SK-N-SH treated with all-trans-retinoic acid at 6 μM for 48 hours (cell line): Measurements from ENCODE around the gene SCFD2.
"Not testable (repeated sequence)": the region's sequence is repeated elsewhere in the genome, so short reads cannot be mapped to it uniquely, and the experiment has no call there.

ENCODE experiments used
- ATAC-seq: fragments of 200-7000 bp; cut with Tn5 transposase; 3 replicates; pipeline ENCODE4 v1.9.1; 2020; ENCODE audit warnings: mild to moderate bottlenecking, moderate library complexity
- ARNTL ChIP-seq: fragments of 450-650 bp; formaldehyde crosslinking; IDR thresholded peaks from 2 replicates; pipeline ENCODE4 v1.5.0; 2020; ENCODE audit warnings: low read depth, mild to moderate bottlenecking, moderate library complexity, borderline replicate concordance
- BACH2 ChIP-seq: fragments of 250-450 bp; sonication (Bioruptor Pico); IDR thresholded peaks from 2 replicates; pipeline ENCODE4 v1.9.0; 2021; ENCODE audit warnings: mild to moderate bottlenecking, borderline replicate concordance
- CSDC2 ChIP-seq: fragments of 250-450 bp; sonication (Bioruptor Pico); IDR thresholded peaks from 2 replicates; pipeline ENCODE4 v1.5.0; 2020; ENCODE audit warnings: mild to moderate bottlenecking, moderate library complexity
- ESRRG ChIP-seq: fragments of 250-450 bp; sonication (Bioruptor Pico); IDR thresholded peaks from 2 replicates; pipeline ENCODE4 v1.6.1; 2021; ENCODE audit warnings: mild to moderate bottlenecking
- ISL1 ChIP-seq: fragments of 250-450 bp; sonication (Bioruptor Pico); IDR thresholded peaks from 2 replicates; pipeline ENCODE4 v2.1.2; 2022; ENCODE audit warnings: mild to moderate bottlenecking, moderate library complexity
- PPARA ChIP-seq: fragments of 250-450 bp; sonication (Bioruptor Pico); IDR thresholded peaks from 2 replicates; pipeline ENCODE4 v1.5.0; 2020; ENCODE audit warnings: mild to moderate bottlenecking, borderline replicate concordance
- RARB ChIP-seq: fragments of 250-450 bp; sonication (Bioruptor Pico); IDR thresholded peaks from 2 replicates; pipeline ENCODE4 v1.8.0; 2021; ENCODE audit warnings: mild to moderate bottlenecking, moderate library complexity
- SNAI2 ChIP-seq: fragments of 250-450 bp; sonication (Bioruptor Pico); IDR thresholded peaks from 2 replicates; pipeline ENCODE4 v1.5.0; 2020; ENCODE audit warnings: mild to moderate bottlenecking, moderate library complexity
- TCF4 ChIP-seq: fragments of 250-450 bp; sonication (Bioruptor Pico); IDR thresholded peaks from 2 replicates; pipeline ENCODE4 v1.8.0; 2021; ENCODE audit warnings: mild to moderate bottlenecking, moderate library complexity, borderline replicate concordance
- TOX ChIP-seq: fragments of 250-450 bp; sonication (Bioruptor Pico); IDR thresholded peaks from 2 replicates; pipeline ENCODE4 v1.8.0; 2021; ENCODE audit warnings: mild to moderate bottlenecking, moderate library complexity, borderline replicate concordance
- ZC3H10 ChIP-seq: fragments of 250-450 bp; sonication (Bioruptor Pico); IDR thresholded peaks from 2 replicates; pipeline ENCODE4 v1.5.1; 2021; ENCODE audit warnings: mild to moderate bottlenecking, moderate library complexity
- ZFP30 ChIP-seq: fragments of 450-650 bp; formaldehyde crosslinking; IDR thresholded peaks from 2 replicates; pipeline ENCODE4 v1.5.0; 2022; ENCODE audit warnings: mild to moderate bottlenecking, moderate library complexity
- ZNF565 ChIP-seq: fragments of 450-650 bp; formaldehyde crosslinking; conservative IDR thresholded peaks from 2 replicates; pipeline ENCODE4 v1.5.0; 2020; ENCODE audit warnings: low read depth, mild to moderate bottlenecking, moderate library complexity
- ZNF70 ChIP-seq: fragments of 450-650 bp; formaldehyde crosslinking; IDR thresholded peaks from 2 replicates; pipeline ENCODE4 v1.5.0; 2020; ENCODE audit warnings: mild to moderate bottlenecking, moderate library complexity
- TF ChIP-seq, protein P1 (sequence below): fragments of 250-450 bp; sonication (Bioruptor Pico); IDR thresholded peaks from 2 replicates; pipeline ENCODE4 v1.5.1; 2020; ENCODE audit warnings: low read depth, mild to moderate bottlenecking, moderate library complexity
- TF ChIP-seq, protein P2 (sequence below): fragments of 250-450 bp; sonication (Bioruptor Pico); IDR thresholded peaks from 2 replicates; pipeline ENCODE4 v1.5.1; 2021; ENCODE audit warnings: mild to moderate bottlenecking, moderate library complexity
- TF ChIP-seq, protein P3 (sequence below): fragments of 250-450 bp; sonication (Bioruptor Pico); IDR thresholded peaks from 2 replicates; pipeline ENCODE4 v1.8.0; 2020; ENCODE audit warnings: mild to moderate bottlenecking, moderate library complexity, borderline replicate concordance
- TF ChIP-seq, protein P4 (sequence below): fragments of 250-450 bp; sonication (Bioruptor Pico); IDR thresholded peaks from 2 replicates; pipeline ENCODE4 v1.5.0; 2020; ENCODE audit warnings: mild to moderate bottlenecking, moderate library complexity

SCFD2 gene

DNA sequence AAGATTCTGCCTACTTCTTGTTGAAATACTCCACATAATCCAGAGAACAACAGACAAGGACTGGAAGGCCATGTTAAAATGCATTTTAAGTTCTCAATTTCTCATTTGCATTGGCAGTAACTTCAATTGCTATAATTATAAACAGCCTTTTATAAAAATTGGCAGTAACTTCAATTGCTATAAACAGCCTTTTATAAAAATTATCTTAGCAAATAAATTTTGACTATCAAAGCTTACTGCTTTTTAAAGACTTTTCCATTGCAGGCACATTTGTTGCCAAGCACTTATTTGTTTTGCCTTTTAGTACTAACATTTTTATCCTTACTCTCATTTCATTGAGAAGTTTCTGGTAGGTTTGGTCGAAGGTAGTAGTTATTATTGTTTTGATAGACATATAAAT lies 17.8 kb downstream of the SCFD2 start (continued):
- TF ChIP-seq PPARA (CRISPR knock-in tag) (no peak), ARNTL (CRISPR knock-in tag) (no peak), BACH2 (no peak)
- TF ChIP-seq, protein P1, sequence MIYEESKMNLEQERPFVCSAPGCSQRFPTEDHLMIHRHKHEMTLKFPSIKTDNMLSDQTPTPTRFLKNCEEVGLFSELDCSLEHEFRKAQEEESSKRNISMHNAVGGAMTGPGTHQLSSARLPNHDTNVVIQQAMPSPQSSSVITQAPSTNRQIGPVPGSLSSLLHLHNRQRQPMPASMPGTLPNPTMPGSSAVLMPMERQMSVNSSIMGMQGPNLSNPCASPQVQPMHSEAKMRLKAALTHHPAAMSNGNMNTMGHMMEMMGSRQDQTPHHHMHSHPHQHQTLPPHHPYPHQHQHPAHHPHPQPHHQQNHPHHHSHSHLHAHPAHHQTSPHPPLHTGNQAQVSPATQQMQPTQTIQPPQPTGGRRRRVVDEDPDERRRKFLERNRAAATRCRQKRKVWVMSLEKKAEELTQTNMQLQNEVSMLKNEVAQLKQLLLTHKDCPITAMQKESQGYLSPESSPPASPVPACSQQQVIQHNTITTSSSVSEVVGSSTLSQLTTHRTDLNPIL (CRISPR knock-in tag): no peak

DNA sequence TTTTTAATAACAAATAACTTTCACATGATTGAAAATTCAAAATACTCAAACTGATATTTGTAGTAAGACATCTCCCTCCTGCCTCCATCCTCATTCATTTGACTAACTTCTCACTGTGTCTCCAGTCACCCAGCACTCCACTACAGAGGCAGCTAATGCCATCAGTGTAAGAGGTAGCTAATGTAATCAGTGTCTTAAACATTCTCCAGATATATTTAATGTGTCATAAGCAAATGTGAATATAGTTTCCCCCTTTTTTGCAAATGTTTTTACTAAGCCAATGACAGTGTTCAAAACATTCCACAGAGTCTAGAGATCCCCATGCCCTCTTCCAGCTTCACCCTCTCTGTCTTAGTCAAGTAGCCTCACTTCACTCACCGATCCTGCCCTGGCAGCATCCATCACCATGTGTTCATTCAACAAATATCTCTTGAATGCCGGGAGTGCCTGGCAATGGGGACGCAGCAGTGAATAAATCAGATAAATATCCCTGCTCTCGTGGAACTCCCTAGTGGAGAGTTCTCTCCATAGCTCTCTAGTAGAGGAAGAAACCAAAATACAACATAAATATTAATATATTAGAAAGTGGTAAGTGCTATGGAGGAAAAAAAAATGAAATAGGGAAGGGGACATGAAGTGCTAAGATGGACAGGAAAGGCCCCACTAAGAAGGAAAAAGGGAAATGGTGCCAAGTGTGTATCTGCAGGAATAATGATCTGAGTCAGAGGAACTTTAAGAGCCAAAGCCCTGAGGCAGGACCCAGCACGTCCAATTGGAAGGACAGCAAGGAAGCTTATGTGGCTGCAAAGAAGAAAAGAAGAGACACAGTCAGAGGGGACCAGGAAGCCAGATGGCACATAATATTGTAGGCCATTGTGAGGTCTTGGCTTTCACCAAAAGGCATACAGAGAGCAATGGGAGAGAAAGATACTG lies 18.7 kb downstream of the SCFD2 start:
- ATAC-seq: peak; percentile 97
- 0 out of 2 replicates have a peak, but pooled peaks have one; percentile 10 for TF ChIP-seq ZFP30 (CRISPR knock-in tag)
- no peak for TF ChIP-seq BACH2
- TF ChIP-seq, protein P2, sequence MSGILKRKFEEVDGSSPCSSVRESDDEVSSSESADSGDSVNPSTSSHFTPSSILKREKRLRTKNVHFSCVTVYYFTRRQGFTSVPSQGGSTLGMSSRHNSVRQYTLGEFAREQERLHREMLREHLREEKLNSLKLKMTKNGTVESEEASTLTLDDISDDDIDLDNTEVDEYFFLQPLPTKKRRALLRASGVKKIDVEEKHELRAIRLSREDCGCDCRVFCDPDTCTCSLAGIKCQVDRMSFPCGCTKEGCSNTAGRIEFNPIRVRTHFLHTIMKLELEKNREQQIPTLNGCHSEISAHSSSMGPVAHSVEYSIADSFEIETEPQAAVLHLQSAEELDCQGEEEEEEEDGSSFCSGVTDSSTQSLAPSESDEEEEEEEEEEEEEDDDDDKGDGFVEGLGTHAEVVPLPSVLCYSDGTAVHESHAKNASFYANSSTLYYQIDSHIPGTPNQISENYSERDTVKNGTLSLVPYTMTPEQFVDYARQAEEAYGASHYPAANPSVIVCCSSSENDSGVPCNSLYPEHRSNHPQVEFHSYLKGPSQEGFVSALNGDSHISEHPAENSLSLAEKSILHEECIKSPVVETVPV (CRISPR knock-in tag): no peak
- TF ChIP-seq PPARA (CRISPR knock-in tag): no peak
- no peak for TF ChIP-seq SNAI2 (CRISPR knock-in tag)
- peak; percentile 70 for TF ChIP-seq ISL1 (CRISPR knock-in tag)
- no peak for TF ChIP-seq ZNF70
- TF ChIP-seq, all 23 proteins: peak for 2

DNA sequence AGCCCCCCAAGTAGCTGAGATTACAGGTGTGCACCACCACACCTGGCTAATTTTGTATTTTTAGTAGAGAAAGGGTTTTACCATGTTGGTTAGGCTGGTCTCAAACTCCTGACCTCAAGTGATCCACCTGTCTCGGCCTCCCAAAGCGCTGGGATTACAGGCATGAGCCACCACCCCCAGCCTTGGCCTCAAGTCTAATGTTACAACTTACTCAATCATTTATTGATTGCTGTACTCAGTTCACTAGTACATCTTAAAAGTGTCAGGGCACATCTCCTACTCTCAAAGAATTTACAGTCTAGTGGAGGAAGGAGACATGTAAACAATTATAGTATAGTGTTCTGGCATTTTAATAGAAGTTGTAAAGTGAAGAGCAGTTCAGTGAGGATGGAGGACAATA lies 19.5 kb downstream of the SCFD2 start:
- ATAC-seq: not testable (repeated sequence)

DNA sequence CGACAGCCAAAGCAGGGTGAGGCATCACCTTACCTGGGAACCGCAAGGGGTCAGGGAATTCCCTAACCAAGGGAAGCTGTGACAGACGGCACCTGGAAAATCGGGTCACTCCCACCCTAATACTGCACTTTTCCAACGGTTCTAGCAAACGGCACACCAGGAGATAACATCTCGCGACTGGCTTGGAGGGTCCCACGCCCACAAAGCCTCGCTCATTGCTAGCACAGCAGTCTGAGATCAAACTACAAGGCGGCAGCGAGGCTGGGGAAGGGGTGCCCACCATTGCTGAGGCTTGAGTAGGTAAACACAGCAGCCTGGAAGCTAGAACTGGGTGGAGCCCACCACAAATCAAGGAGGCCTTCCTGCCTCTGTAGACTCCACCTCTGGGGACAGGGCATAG lies 25.7 kb downstream of the SCFD2 start:
- ATAC-seq: not testable (repeated sequence)

DNA sequence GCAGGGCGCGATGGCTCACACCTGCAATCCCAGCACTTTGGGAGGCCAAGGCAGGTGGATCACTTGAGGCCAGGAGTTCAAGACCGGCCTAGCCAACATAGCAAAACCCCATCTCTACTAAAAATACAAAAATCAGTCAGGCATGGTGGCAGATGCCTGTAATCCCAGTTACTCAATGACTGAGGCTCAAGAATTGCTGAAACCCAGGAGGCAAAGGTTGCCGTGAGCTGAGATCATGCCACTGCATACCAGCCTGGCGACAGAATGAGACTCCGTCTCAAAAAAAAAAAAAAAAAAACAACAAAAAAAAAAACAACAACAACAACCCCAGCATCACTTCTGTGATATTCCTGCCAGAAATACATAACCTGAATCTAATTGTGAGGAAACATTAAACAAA lies 30.9 kb downstream of the SCFD2 start:
- not testable (repeated sequence) for ATAC-seq

DNA sequence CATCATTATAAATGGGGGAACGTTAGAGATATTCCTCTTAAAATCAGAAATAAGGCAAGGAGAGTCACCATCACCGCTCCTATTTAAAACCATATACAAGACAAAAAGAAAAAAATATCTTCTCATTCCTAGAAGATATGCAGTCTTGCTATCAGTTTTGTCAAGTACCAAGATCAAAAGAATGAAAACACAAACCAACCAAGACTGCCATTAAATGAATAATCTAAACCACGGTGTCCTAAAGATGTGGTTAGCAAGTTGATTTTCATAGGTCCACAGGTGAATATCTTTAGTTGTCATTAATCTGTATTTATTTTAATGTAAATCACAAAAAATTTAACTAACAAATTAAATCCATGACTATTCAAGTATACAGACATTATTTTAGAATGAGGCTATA lies 39.3 kb downstream of the SCFD2 start:
- TF ChIP-seq BACH2 (no peak), ZFP30 (CRISPR knock-in tag) (no peak), ZC3H10 (CRISPR knock-in tag) (no peak), CSDC2 (CRISPR knock-in tag) (no peak), TOX (CRISPR knock-in tag) (no peak), ARNTL (CRISPR knock-in tag) (no peak), ESRRG (CRISPR knock-in tag) (no peak), ZNF70 (no peak), ZNF565 (CRISPR knock-in tag) (no peak), PPARA (CRISPR knock-in tag) (no peak), TCF4 (CRISPR knock-in tag) (no peak), RARB (no peak)
- TF ChIP-seq, protein P1 (CRISPR knock-in tag): no peak
- TF ChIP-seq, protein P3, sequence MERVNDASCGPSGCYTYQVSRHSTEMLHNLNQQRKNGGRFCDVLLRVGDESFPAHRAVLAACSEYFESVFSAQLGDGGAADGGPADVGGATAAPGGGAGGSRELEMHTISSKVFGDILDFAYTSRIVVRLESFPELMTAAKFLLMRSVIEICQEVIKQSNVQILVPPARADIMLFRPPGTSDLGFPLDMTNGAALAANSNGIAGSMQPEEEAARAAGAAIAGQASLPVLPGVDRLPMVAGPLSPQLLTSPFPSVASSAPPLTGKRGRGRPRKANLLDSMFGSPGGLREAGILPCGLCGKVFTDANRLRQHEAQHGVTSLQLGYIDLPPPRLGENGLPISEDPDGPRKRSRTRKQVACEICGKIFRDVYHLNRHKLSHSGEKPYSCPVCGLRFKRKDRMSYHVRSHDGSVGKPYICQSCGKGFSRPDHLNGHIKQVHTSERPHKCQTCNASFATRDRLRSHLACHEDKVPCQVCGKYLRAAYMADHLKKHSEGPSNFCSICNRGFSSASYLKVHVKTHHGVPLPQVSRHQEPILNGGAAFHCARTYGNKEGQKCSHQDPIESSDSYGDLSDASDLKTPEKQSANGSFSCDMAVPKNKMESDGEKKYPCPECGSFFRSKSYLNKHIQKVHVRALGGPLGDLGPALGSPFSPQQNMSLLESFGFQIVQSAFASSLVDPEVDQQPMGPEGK (CRISPR knock-in tag): no peak
- TF ChIP-seq, protein P2 (CRISPR knock-in tag): no peak
- TF ChIP-seq, protein P4, sequence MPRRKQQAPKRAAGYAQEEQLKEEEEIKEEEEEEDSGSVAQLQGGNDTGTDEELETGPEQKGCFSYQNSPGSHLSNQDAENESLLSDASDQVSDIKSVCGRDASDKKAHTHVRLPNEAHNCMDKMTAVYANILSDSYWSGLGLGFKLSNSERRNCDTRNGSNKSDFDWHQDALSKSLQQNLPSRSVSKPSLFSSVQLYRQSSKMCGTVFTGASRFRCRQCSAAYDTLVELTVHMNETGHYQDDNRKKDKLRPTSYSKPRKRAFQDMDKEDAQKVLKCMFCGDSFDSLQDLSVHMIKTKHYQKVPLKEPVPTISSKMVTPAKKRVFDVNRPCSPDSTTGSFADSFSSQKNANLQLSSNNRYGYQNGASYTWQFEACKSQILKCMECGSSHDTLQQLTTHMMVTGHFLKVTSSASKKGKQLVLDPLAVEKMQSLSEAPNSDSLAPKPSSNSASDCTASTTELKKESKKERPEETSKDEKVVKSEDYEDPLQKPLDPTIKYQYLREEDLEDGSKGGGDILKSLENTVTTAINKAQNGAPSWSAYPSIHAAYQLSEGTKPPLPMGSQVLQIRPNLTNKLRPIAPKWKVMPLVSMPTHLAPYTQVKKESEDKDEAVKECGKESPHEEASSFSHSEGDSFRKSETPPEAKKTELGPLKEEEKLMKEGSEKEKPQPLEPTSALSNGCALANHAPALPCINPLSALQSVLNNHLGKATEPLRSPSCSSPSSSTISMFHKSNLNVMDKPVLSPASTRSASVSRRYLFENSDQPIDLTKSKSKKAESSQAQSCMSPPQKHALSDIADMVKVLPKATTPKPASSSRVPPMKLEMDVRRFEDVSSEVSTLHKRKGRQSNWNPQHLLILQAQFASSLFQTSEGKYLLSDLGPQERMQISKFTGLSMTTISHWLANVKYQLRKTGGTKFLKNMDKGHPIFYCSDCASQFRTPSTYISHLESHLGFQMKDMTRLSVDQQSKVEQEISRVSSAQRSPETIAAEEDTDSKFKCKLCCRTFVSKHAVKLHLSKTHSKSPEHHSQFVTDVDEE: no peak
- ATAC-seq: no peak
